GM21367 (cell line): ENCODE measurements around the gene PDGFD.

ENCODE experiments used
- ATAC-seq: cut with Tn5 transposase; IDR thresholded peaks from one replicate; pipeline ENCODE4 v1.9.1; 2021; ENCODE audit not compliant: unreplicated experiment

The PDGFD gene

GRCh38 chr11:103890654-103891053 lies 273.3 kb downstream of the PDGFD start:
- no peak for ATAC-seq

GRCh38 chr11:103889679-103890078 lies 274.3 kb downstream of the PDGFD start:
- ATAC-seq, result no peak

GRCh38 chr11:103888541-103888951 lies 275.4 kb downstream of the PDGFD start:
- no peak for ATAC-seq

- no peak for ATAC-seq
Measured at GRCh38 chr11:103887001-103887658, 276.8 kb downstream of the PDGFD start.

GRCh38 chr11:103883856-103884255 lies 280.1 kb downstream of the PDGFD start:
- ATAC-seq, result no peak

DNA sequence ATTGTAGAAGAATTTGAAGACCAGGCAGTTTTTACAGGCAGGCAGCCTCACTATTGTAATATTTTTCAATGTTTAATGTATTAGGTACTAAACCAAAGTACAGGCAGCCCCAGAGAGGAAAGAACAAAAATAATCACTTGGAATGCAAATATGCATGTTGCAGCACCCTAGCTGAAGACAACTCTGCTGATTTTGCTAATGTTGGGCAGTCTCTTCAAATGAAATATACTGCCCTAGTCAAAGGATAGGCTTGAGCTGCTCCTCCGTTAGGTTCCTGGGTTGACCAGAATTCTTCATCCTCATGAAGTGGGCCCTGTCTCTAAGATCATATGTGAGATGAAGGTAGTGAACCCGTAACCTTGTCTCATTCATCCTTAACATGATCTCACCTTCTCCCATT lies 280.7 kb downstream of the PDGFD start:
- ATAC-seq, result no peak

- ATAC-seq, result no peak
Measured at GRCh38 chr11:103881584-103881983, 282.4 kb downstream of the PDGFD start.

DNA sequence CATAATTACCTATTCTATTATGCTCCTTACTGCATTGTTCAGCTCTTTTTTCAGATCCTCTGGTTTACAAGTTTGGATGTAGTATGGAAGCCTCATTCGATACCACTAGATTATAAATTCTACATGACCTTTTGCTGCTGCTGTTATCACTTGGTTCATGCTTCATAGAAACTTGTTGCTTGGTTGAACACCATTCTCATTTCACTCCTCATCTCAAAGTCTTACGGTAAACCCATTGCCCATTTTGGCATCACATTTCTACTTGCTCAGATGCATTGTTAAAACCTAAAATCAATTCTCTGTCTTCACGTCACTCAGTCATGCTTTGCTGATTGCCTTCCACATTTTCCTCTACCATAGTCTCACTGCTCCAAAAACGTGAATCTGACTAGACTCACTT lies 283.0 kb downstream of the PDGFD start:
- ATAC-seq, result no peak

GRCh38 chr11:103878646-103879045 lies 285.3 kb downstream of the PDGFD start:
- no peak for ATAC-seq

DNA sequence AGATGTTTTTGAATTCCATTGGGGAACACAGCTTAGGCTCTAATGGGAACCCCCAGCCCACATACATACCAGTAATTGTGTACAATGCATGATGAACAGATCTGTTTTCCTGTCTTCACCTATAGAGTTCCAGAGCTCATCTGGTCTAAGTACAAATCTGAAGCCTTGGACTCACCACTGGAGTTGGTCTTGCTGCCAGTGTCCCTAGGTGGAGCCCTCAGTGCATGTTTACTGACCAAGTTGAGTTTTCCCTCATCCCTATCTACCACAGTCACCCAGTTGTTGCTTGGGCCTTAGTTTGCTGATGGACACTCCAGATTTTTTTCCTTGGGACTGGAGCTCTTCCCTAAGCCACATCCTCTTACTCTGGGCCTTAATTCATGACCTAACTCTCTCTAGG lies 286.7 kb downstream of the PDGFD start:
- no peak for ATAC-seq

DNA sequence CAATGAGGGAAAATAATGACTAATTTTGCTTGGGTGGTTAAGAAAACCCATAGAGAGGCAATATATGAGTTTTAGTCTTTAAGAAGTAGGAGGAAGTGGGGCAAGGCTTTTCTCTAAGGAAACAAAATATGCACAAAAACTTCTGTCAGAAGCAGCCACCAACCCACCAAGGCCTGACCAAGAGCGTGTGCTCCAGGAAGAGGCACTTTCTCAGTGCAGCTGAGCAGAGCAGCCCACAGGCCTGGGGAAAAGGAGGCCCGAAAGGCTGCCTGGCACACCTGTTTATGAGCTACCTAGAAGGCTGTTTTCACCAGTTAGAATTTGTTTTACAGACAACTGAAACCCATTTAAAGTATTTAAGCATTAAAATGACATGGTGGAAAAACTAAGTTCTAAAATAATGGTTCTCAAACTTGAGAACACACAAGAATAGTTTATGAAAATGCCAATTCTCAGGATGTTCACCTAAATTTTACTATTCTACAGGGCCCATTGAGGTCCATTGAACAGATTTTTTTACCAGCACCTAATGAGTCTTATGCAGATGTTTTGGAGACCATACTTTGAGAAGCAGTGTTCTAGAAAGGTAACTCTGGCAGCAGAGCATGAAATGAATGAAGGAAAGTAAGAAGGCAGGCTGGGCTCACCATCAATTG lies 288.0 kb downstream of the PDGFD start:
- peak; percentile 91 for ATAC-seq

- ATAC-seq, result no peak
Measured at GRCh38 chr11:103872748-103873147, 291.2 kb downstream of the PDGFD start.

- no peak for ATAC-seq
Measured at GRCh38 chr11:103871923-103872551, 291.9 kb downstream of the PDGFD start.

GRCh38 chr11:103870821-103871309 lies 293.1 kb downstream of the PDGFD start:
- ATAC-seq, result no peak

- ATAC-seq, result no peak
Measured at GRCh38 chr11:103867481-103867880, 296.5 kb downstream of the PDGFD start.

DNA sequence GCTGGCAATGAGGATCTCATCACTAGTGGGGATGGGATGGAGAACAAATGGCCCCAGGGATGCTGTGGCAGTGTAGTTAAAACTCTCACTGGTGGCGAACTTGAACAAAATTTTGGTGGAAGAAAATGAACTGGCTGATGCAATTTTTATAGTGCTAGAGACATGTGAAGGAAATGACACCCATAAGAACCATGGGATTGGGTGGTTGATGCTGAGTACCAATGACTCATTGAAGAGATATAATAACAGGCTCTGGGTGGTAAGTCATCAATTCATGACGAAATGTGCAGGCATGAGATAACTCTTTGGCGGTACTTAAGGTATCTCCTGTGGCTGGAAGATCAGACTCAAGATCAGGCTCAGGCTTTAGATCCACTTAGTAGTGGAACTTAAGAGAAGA lies 300.4 kb downstream of the PDGFD start:
- no peak for ATAC-seq

DNA sequence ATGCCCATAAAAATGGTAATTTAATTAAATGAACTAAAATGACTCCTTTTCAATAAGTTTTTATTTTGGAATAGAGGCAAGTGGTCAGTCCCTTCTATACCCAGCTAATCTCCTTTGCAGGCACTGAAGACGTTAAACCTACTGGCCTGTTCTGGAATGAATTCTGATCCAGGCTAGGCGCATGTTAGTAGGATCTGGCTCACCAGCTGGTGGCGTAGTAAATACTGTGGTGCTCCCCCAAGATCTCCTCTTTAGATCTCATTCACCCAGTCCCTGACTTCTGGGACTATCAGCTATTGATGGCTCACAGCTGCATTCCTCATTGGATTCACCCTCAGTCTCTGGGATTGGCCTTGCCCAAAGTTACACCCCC lies 301.2 kb downstream of the PDGFD start:
- ATAC-seq, result no peak

- peak; percentile 69 for ATAC-seq
Measured at GRCh38 chr11:103862094-103862801, 301.7 kb downstream of the PDGFD start.
